Activated T-cell treated with anti-CD3 and anti-CD28 coated beads for 4 hours (primary cell): ENCODE results near the gene CXCL10.

Experiments used
- DNase-seq: peaks from one replicate; pipeline ENCODE4 v3.0.0-alpha.2; 2020

CXCL10 gene

DNA sequence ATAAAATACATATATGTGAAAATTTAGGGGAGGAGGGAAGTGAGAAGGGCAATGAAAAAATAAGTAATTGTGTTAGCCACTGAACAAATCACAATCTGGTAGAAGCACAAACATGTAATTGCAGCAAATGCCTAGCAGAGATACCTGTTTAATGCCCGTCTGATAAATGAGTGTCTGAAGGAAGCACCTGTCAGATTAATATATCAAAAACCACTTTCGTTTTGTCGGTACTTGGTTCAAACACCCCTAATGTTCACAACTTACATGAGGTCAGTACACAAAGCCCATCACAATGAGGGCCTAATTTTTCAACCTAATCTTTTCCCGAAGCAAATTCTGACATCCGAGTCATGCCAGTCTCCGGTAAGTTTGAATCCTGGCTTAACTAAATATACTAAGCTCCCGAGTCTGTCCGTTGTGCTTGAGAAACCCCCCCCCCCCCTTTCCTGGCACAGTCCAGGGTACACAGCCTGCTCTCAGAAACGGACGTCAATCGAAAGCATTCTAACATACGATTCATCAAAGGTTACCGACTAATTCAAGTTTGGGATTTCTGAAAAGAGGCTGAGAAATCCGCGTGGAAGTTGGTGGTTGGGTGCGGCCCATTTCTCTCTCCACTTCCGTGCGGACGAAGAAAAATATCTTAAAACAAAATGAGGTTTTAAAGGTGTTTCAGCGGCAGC, 33.3 kb downstream of the CXCL10 start:
- no peak for DNase-seq

DNA sequence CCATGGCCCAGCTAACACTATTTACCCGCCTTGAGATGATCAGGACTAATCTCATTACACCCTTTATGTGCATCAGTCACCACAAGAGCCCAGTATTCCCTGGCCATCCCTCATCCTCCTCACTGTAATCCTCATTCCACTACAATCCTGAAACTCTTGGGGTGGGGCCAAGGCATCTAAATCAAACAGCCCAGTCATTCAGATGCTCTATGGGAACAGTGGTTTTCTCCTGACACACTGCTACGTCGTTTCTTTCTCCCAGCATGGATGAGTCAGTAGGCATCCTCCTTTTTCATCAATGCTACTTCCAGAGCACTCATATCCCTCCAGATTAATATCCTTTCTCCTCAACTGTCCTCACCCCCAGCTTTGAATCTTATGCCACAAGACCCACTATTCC, 38.2 kb downstream of the CXCL10 start:
- DNase-seq: no peak

DNA sequence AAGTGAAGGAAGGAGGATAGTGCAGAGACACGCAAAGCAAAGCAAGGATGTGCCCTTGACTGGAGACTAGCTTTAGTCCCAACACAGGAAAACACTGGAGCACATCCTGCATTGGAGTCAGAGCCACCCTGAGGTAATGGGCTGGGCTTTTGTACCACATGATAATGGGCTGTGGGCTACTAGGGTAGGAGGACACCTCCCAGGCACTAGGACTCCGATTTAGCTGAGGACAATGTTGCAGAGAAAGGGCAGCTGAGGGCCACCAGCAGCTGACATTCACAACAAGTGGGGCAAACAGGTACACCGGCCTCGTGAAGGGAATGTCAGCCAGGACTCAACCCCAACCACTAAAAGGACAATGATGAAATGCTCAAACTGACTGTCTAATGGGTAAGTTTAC, 42.7 kb downstream of the CXCL10 start:
- no peak for DNase-seq

DNA sequence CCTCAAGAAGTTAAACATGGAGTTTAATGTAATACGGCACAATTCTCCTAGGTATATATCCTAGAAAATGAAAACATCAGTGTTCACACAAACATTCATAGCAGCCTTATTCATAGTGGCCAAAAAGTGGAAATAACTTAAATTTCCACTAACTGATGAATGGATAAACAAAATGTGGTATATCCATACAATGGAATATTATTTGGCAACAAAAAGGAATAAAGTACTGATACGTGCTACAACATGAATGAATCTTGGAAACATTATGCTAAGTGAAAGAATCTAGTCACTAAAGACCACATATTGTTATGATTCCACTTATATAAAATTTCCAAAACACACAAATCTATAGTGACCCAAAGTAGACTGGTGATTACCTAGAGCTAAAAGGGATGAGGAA, 47.1 kb downstream of the CXCL10 start:
- no peak for DNase-seq

DNA sequence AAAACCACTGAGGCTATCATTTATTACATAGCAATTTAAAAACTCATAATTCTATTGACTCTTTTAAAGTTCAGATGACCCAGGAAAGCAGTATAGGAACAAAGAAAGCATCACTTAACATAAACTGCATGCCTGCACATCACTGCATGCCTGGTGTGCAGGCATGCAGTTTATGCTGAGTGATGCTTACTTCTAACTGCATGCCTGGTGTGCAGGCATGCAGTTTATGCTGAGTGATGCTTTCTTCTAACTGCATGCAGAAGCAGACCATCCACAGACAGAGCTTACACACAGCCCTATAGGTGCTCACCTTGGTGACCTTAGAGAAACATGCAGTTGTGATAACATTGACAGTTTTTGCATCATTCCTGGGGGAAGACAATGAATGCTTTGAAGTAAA, 49.5 kb downstream of the CXCL10 start:
- DNase-seq: no peak
